Calu3 (cell line): Measurements from ENCODE around the gene SAG. TPM values are rescaled to one million over a fixed set of nuclear protein-coding genes. Genes with fewer than 3 reads are reported as not detected.
"Not testable (repeated sequence)": the region's sequence is repeated elsewhere in the genome, so short reads cannot be mapped to it uniquely, and the experiment has no call there.

Experiments
- BruUV-seq: library from RNA; stranded (reverse); fragments of 400-500 nt; replicated peaks from 2 replicates; lab custom pipeline; 2021; lab: Mats Ljungman, UMichigan
- CTCF ChIA-PET: fragments of 300-600 bp; sonication (Branson Sonifier 250); formaldehyde crosslinking; loops from one replicate; lab custom pipeline; 2022; ENCODE audit warnings: antibody characterized with exemption; lab: Charles Lee
- DNase-seq: peaks from one replicate; pipeline ENCODE4 v3.0.0; 2022
- H3K27ac Mint-ChIP-seq: one replicate; pipeline ENCODE4 v1.8.0; 2022; ENCODE audit warnings: mixed read lengths; ENCODE audit not compliant: unreplicated experiment
- H3K27me3 Mint-ChIP-seq: one replicate; pipeline ENCODE4 v1.8.0; 2022; ENCODE audit warnings: mixed read lengths; ENCODE audit not compliant: unreplicated experiment
- H3K36me3 Mint-ChIP-seq: one replicate; pipeline ENCODE4 v1.8.0; 2022; ENCODE audit warnings: mild to moderate bottlenecking, moderate library complexity, mixed read lengths; ENCODE audit not compliant: insufficient read depth, unreplicated experiment
- H3K4me1 Mint-ChIP-seq: one replicate; pipeline ENCODE4 v1.8.0; 2022; ENCODE audit warnings: mild to moderate bottlenecking, low read depth, mixed read lengths; ENCODE audit not compliant: unreplicated experiment
- H3K4me3 Mint-ChIP-seq: one replicate; pipeline ENCODE4 v1.8.0; 2022; ENCODE audit warnings: mild to moderate bottlenecking, low read depth, moderate library complexity, mixed read lengths; ENCODE audit not compliant: unreplicated experiment
- H3K9me3 Mint-ChIP-seq: one replicate; pipeline ENCODE4 v1.8.0; 2022; ENCODE audit warnings: low read depth, mixed read lengths; ENCODE audit not compliant: unreplicated experiment
- intact Hi-C: fragments of 100-400 bp; cut with micrococcal nuclease; formaldehyde crosslinking; loops from one replicate; pipeline ENCODE4 v1.10.0; 2022; ENCODE audit not compliant: unreplicated experiment
- total RNA-seq: library from RNA; stranded (reverse); gene quantifications from 2 replicates; pipeline ENCODE4 v1.2.3, GENCODE V29; 2022
- TF ChIP-seq, protein P1 (sequence below): fragments of 200-600 bp; IDR thresholded peaks from one replicate; pipeline ENCODE4 v1.8.0; 2022; ENCODE audit warnings: antibody characterized with exemption; ENCODE audit not compliant: unreplicated experiment

Gene SAG
- total RNA-seq, 1 experiment from 2014 or later: not detected

DNA sequence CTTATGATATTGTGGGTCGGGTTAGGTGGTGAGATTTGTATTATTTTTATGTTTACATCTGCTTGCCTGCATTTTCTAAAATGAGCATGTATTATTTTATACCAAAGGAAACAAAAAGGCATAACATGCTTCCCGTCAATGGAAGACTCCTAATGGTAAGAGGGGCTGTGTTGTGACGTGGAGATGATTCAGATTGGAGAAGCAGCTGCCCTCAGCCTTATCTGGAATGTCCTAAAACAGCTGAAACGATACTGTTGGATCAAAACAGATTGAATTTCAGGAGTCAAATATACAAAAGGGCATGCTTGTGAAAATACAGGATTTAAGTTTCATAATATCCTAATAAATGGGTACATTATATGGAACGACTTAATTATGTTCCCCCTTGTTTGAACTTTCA, 65.7 kb downstream of the SAG start:
- TF ChIP-seq, protein P1, sequence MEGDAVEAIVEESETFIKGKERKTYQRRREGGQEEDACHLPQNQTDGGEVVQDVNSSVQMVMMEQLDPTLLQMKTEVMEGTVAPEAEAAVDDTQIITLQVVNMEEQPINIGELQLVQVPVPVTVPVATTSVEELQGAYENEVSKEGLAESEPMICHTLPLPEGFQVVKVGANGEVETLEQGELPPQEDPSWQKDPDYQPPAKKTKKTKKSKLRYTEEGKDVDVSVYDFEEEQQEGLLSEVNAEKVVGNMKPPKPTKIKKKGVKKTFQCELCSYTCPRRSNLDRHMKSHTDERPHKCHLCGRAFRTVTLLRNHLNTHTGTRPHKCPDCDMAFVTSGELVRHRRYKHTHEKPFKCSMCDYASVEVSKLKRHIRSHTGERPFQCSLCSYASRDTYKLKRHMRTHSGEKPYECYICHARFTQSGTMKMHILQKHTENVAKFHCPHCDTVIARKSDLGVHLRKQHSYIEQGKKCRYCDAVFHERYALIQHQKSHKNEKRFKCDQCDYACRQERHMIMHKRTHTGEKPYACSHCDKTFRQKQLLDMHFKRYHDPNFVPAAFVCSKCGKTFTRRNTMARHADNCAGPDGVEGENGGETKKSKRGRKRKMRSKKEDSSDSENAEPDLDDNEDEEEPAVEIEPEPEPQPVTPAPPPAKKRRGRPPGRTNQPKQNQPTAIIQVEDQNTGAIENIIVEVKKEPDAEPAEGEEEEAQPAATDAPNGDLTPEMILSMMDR: no peak
- CTCF ChIA-PET: interaction anchor here (0.6 kb wide), 1 partner anchor 403 kb away, joined by 3 read pairs; no protein-coding TSS in a partner anchor
- no peaks in the 10 kb centered on the region for H3K36me3 Mint-ChIP-seq
- intact Hi-C loops: no loop called here
- DNase-seq: no peak
- no peak overlapping the region for H3K4me3 Mint-ChIP-seq
- no peaks in the 10 kb centered on the region for H3K4me1 Mint-ChIP-seq
- no peaks in the 10 kb centered on the region for H3K9me3 Mint-ChIP-seq
- H3K27ac Mint-ChIP-seq: no peak overlapping the region
- no peaks in the 10 kb centered on the region for H3K27me3 Mint-ChIP-seq
- no TSS peak for BruUV-seq

DNA sequence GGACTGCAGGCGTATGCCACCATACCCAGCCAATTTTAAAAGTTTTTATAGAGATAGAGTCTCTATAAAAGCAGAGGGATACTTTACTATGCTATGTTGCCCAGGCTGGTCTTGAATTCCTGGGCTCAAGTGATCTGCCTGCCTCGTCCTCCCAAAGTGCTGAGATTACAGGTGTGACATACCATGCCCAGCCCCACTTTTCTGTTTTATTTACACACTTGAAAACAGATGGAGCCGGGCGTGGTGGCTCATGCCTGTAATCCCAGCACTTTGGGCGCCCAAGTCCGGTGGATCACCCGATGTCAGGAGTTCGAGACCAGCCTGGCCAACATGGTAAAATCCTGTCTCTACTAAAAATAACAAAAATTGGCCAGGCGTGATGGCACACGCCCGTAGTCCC, 67.2 kb downstream of the SAG start:
- H3K4me1 Mint-ChIP-seq, BruUV-seq, H3K27ac Mint-ChIP-seq, DNase-seq, H3K9me3 Mint-ChIP-seq, H3K36me3 Mint-ChIP-seq, intact Hi-C loops, H3K4me3 Mint-ChIP-seq, CTCF ChIA-PET, H3K27me3 Mint-ChIP-seq: not testable (repeated sequence)

DNA sequence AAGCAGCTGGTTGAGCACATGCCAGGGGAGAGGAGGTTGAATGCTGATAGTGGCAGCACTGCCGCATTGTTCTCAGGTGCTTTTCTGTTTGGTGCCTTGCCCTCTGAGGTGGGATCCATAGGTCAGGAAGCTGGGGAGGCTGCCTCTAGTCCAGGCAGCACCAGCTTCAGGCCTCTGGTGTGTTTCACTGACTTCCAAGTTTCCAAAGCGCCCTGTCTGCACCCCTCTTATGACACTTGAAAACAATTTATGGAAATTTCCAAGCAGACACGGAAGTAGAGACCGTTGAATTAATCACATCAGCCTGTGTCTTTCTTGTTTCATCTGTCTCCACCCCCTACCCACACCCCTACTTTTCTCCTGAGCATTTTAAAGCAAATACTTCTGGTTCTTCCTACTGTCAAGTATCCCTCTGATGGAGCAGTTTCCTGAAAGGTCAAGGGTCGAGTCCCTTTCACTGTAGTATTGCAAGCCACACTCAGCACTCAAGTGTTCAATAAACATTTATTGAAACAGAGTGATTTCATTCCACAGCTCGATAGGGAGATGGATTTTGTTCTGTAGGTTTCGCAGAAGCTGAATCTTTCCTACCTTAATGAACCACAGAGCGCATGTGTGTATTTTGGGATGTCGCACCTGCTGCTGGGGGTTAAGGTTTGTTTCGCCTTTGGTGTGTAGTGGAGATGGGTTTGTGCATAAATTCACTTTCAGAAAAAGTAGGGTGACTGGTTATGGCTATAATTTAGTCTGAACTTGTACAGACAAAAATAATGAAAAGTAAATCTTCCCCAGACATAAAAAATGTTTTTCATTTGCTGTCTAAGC, 68.1 kb downstream of the SAG start:
- Mint-ChIP-seq H3K27me3 (no peaks in the 10 kb centered on the region), H3K27ac (no peak overlapping the region), H3K9me3 (no peaks in the 10 kb centered on the region), H3K36me3 (no peaks in the 10 kb centered on the region), H3K4me3 (no peak overlapping the region), H3K4me1 (peaks cover 1% of the 10 kb centered on the region)
- no peak for DNase-seq
- CTCF ChIA-PET: no interaction called here
- intact Hi-C loops: no loop called here
- TF ChIP-seq, protein P1: no peak
- no TSS peak for BruUV-seq

DNA sequence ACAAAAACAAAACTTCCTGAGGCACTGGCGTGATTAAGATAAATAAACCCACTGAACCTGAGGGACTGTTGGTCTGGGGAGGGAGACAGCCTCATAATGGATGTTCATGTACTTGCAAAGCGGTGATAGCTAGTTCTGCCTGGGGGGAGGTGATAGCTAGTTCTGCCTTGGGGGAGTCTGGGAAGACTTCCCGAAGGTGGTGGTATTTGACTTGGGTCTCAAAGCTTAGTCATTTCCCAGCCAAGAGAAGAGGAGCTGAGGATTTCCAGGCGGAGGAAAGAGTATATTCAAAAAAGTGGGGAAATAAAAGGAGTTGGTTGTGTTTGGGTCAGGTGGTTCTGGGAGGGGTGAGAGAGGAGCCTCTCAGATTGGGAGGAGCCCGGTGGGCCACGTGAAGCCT, 71.4 kb downstream of the SAG start:
- BruUV-seq: no TSS peak

More for the DNA sequence above, 71.4 kb downstream of the SAG start:
- no peak overlapping the region for H3K4me3 Mint-ChIP-seq
- intact Hi-C loops: no loop called here
- CTCF ChIA-PET: no interaction called here
- H3K36me3 Mint-ChIP-seq: no peaks in the 10 kb centered on the region
- no peak for DNase-seq
- H3K4me1 Mint-ChIP-seq: peaks cover 8% of the 10 kb centered on the region
- no peak overlapping the region for H3K27ac Mint-ChIP-seq
- H3K9me3 Mint-ChIP-seq: no peaks in the 10 kb centered on the region
- TF ChIP-seq, protein P1: no peak
- no peaks in the 10 kb centered on the region for H3K27me3 Mint-ChIP-seq
